Endothelial cell of umbilical vein (primary cell): ENCODE measurements around the gene PLPPR5.

ENCODE experiments used
- CTCF ChIP-seq, 2 donors: IDR thresholded peaks; 1 replicate in 1 of 2; 2 replicates in 1 of 2; pipeline ENCODE4 v1.5.1; 2011; ENCODE audit warnings: low read length in 2 of 2, mild to moderate bottlenecking in 2 of 2, moderate library complexity in 2 of 2, control low read depth in 1 of 2, inconsistent platforms in 1 of 2, low read depth in 1 of 2; ENCODE audit not compliant: insufficient read depth in 1 of 2; ENCODE audit errors: extremely low read depth in 1 of 2
- EZH2 ChIP-seq: IDR thresholded peaks from 2 replicates; pipeline ENCODE4 v1.6.1; 2012; ENCODE audit warnings: borderline replicate concordance, low read depth, mild to moderate bottlenecking, moderate library complexity, low read length, inconsistent platforms; ENCODE audit not compliant: severe bottlenecking
- POLR2A ChIP-seq: IDR thresholded peaks from 2 replicates; pipeline ENCODE4 v1.6.1; 2012; ENCODE audit warnings: low read depth, mild to moderate bottlenecking, control low read depth, low read length
- POLR2AphosphoS5 ChIP-seq: IDR thresholded peaks from 2 replicates; pipeline ENCODE4 v1.6.1; 2012; ENCODE audit warnings: low read depth, mild to moderate bottlenecking, control low read depth, low read length, moderate library complexity; ENCODE audit not compliant: insufficient read depth

GRCh38 chr1:98842241-98842640, 162.4 kb downstream of the PLPPR5 start:
- TF ChIP-seq POLR2AphosphoS5 (no peak), EZH2 (no peak), CTCF (IDR thresholded peaks at IDR 0.05; ENCODE audit: extremely low read depth in 1 of 2, insufficient read depth in 1 of 2, low read depth in 1 of 2, low read length in 2 of 2) (no peak), POLR2A (no peak)
